HCT116 (cell line): ENCODE measurements around the gene DLX5. TPM values are rescaled to one million over a fixed set of nuclear protein-coding genes. Genes with fewer than 3 reads are reported as not detected.

Source experiments
- ATAC-seq: fragments of 200-7000 bp; cut with Tn5 transposase; 2 replicates; pipeline ENCODE4 v1.9.1; 2020; ENCODE audit warnings: mild to moderate bottlenecking, moderate library complexity
- BruUV-seq: library from RNA; stranded (reverse); fragments of 400-500 nt; replicated peaks from 2 replicates; lab custom pipeline; 2021; lab: Mats Ljungman, UMichigan
- CTCF ChIA-PET: fragments of 300-600 bp; sonication (Branson Sonifier 250); formaldehyde crosslinking; loops from one replicate; lab custom pipeline; 2021; ENCODE audit warnings: antibody characterized with exemption; lab: Charles Lee
- POLR2A ChIA-PET: fragments of 300-600, 350-600 bp; sonication (Branson Sonifier 250); formaldehyde crosslinking; loops from one replicate; lab custom pipeline; 2021; ENCODE audit warnings: antibody characterized with exemption; lab: Charles Lee
- RAD21 ChIA-PET, 2 experiments: fragments of 300-600 bp; sonication (Branson Sonifier 250); formaldehyde crosslinking; loops; one replicate each; lab custom pipeline; 2023; ENCODE audit warnings: low total read pairs in 2 of 2; ENCODE audit not compliant: uncharacterized antibody in 2 of 2, unreplicated experiment in 2 of 2, low non-redundant PET in 1 of 2; lab: Charles Lee
- DNase-seq: peaks from one replicate; pipeline ENCODE4 v3.0.0-alpha.2; 2010; ENCODE audit warnings: low read depth, low spot score
- H2AFZ ChIP-seq: fragments of 200-600 bp; shearing (Covaris generic), sonication (generic); 2 replicates; pipeline ENCODE4 v1.6.1; 2017; ENCODE audit warnings: low read depth, mixed run types, mixed read lengths, antibody characterized with exemption, low read length; ENCODE audit not compliant: poor library complexity, severe bottlenecking
- H3K27ac ChIP-seq: 2 replicates; pipeline ENCODE4 v1.5.1; 2012; ENCODE audit warnings: low read depth, low read length
- H3K27me3 ChIP-seq: fragments of 200-600 bp; sonication (generic); 2 replicates; pipeline ENCODE4 v1.6.1; 2016; ENCODE audit warnings: mixed run types, low read length, mixed read lengths; ENCODE audit not compliant: insufficient read depth
- H3K36me3 ChIP-seq, 2 experiments: fragments of 200-500 bp in 1 of 2; fragments of 200-600 bp in 1 of 2; sonication (Bioruptor generic) in 1 of 2; sonication (generic) in 1 of 2; 2 replicates each; pipeline versions ENCODE4 v1.5.1 to v1.6.1; 2014 to 2016; ENCODE audit warnings: low read length in 2 of 2, inconsistent platforms in 1 of 2, mixed read lengths in 1 of 2, mixed run types in 1 of 2; ENCODE audit not compliant: insufficient read depth in 2 of 2, control insufficient read depth in 1 of 2
- H3K4me1 ChIP-seq, 2 experiments: fragments of 200-600 bp in 1 of 2; sonication (generic) in 1 of 2; 2 replicates each; pipeline versions ENCODE4 v1.5.1 to v1.6.1; 2012 to 2017; ENCODE audit warnings: low read length in 2 of 2, inconsistent platforms in 1 of 2, mild to moderate bottlenecking in 1 of 2, mixed read lengths in 1 of 2, mixed run types in 1 of 2, moderate library complexity in 1 of 2; ENCODE audit not compliant: insufficient read depth in 2 of 2, control insufficient read depth in 1 of 2
- H3K4me2 ChIP-seq: fragments of 200-600 bp; sonication (generic); 2 replicates; pipeline ENCODE4 v1.6.1; 2017; ENCODE audit warnings: mixed run types, low read length, mixed read lengths
- H3K4me3 ChIP-seq, 2 experiments: fragments of 200-600 bp in 1 of 2; sonication (generic) in 1 of 2; replicated peaks in 1 of 2; 2 replicates each; pipeline ENCODE4 v1.5.1; 2011 to 2016; ENCODE audit warnings: low read length in 2 of 2, control low read depth in 1 of 2, low read depth in 1 of 2, mild to moderate bottlenecking in 1 of 2, mixed read lengths in 1 of 2, mixed run types in 1 of 2
- H3K79me2 ChIP-seq: fragments of 200-600 bp; sonication (generic); 2 replicates; pipeline ENCODE4 v1.6.1; 2017; ENCODE audit warnings: mild to moderate bottlenecking, mixed run types, low read length, moderate library complexity, mixed read lengths; ENCODE audit not compliant: insufficient read depth
- H3K9ac ChIP-seq: fragments of 200-600 bp; sonication (generic); 2 replicates; pipeline ENCODE4 v1.6.1; 2016; ENCODE audit warnings: low read length, mixed read lengths
- H3K9me2 ChIP-seq: fragments of 200-600 bp; sonication (generic), shearing (Covaris generic); 2 replicates; pipeline ENCODE4 v1.6.1; 2017; ENCODE audit warnings: mixed run types, mild to moderate bottlenecking, moderate library complexity; ENCODE audit not compliant: insufficient read depth
- H3K9me3 ChIP-seq, 2 experiments: fragments of 200-500 bp in 1 of 2; fragments of 200-600 bp in 1 of 2; sonication (Bioruptor generic) in 1 of 2; sonication (generic) in 1 of 2; 2 replicates each; pipeline ENCODE4 v1.6.1; 2014 to 2017; ENCODE audit warnings: low read length in 2 of 2, mixed read lengths in 2 of 2, inconsistent platforms in 1 of 2, low read depth in 1 of 2, mild to moderate bottlenecking in 1 of 2, mixed run types in 1 of 2, moderate library complexity in 1 of 2; ENCODE audit not compliant: control insufficient read depth in 1 of 2, insufficient read depth in 1 of 2
- H4K20me1 ChIP-seq: fragments of 200-600 bp; sonication (generic), shearing (Covaris generic); 2 replicates; pipeline ENCODE4 v1.6.1; 2017; ENCODE audit warnings: mixed run types, mild to moderate bottlenecking, moderate library complexity; ENCODE audit not compliant: insufficient read depth
- CBX3 ChIP-seq: IDR thresholded peaks from 2 replicates; pipeline ENCODE4 v1.6.1; 2012; ENCODE audit warnings: low read depth
- EGR1 ChIP-seq: IDR thresholded peaks from 2 replicates; pipeline ENCODE4 v1.6.1; 2012; ENCODE audit warnings: low read depth
- EZH2 ChIP-seq: fragments of 200-600 bp; sonication (generic); IDR thresholded peaks from 2 replicates; pipeline ENCODE4 v1.6.1; 2017; ENCODE audit warnings: antibody characterized with exemption, mixed run types
- FOSL1 ChIP-seq: IDR thresholded peaks from 2 replicates; pipeline ENCODE4 v1.6.1; 2012; ENCODE audit warnings: low read depth
- JUND ChIP-seq: IDR thresholded peaks from 2 replicates; pipeline ENCODE4 v1.6.1; 2012
- POLR2AphosphoS5 ChIP-seq: IDR thresholded peaks from 2 replicates; pipeline ENCODE4 v1.6.1; 2011; ENCODE audit warnings: mild to moderate bottlenecking, low read depth, low read length, moderate library complexity
- RAD21 ChIP-seq: IDR thresholded peaks from 2 replicates; pipeline ENCODE4 v1.6.1; 2012; ENCODE audit warnings: low read depth, mild to moderate bottlenecking
- SIN3A ChIP-seq: IDR thresholded peaks from 2 replicates; pipeline ENCODE4 v1.6.1; 2012; ENCODE audit warnings: low read depth
- SRF ChIP-seq: IDR thresholded peaks from 2 replicates; pipeline ENCODE4 v1.6.1; 2012; ENCODE audit warnings: low read depth
- YY1 ChIP-seq: IDR thresholded peaks from 2 replicates; pipeline ENCODE4 v1.6.1; 2011; ENCODE audit warnings: low read length, low read depth, moderate library complexity, mild to moderate bottlenecking; ENCODE audit not compliant: insufficient replicate concordance; ENCODE audit errors: extremely low read depth
- ZNF274 ChIP-seq: fragments of 200-500 bp; sonication (Bioruptor generic); IDR thresholded peaks from 2 replicates; pipeline ENCODE4 v1.6.1; 2014; ENCODE audit warnings: mild to moderate bottlenecking, low read depth, low read length, inconsistent platforms
- intact Hi-C: fragments of 100-400 bp; cut with micrococcal nuclease; formaldehyde crosslinking; loops from 2 replicates; pipeline ENCODE4 v1.10.0; 2022
- total RNA-seq: library from RNA; stranded (reverse); gene quantifications from one replicate; pipeline ENCODE4 v1.2.1, GENCODE V29; 2021; ENCODE audit not compliant: unreplicated experiment
- TF ChIP-seq, protein P1 (sequence below): IDR thresholded peaks from 2 replicates; pipeline ENCODE4 v1.6.1; 2012
- TF ChIP-seq, protein P2 (sequence below), 3 experiments: fragments of 200-600 bp in 1 of 3; sonication (generic) in 1 of 3; IDR thresholded peaks in 2 of 3; conservative IDR thresholded peaks in 1 of 3; 2 replicates each; pipeline ENCODE4 v1.5.1; 2012 to 2017; ENCODE audit warnings: low read depth in 2 of 3, low read length in 2 of 3, antibody characterized with exemption in 1 of 3, borderline replicate concordance in 1 of 3, control low read depth in 1 of 3, mild to moderate bottlenecking in 1 of 3, mixed read lengths in 1 of 3, mixed run types in 1 of 3, moderate library complexity in 1 of 3; ENCODE audit not compliant: insufficient read depth in 1 of 3

Gene DLX5
- total RNA-seq, 1 experiment from 2014 or later = not detected

DNA sequence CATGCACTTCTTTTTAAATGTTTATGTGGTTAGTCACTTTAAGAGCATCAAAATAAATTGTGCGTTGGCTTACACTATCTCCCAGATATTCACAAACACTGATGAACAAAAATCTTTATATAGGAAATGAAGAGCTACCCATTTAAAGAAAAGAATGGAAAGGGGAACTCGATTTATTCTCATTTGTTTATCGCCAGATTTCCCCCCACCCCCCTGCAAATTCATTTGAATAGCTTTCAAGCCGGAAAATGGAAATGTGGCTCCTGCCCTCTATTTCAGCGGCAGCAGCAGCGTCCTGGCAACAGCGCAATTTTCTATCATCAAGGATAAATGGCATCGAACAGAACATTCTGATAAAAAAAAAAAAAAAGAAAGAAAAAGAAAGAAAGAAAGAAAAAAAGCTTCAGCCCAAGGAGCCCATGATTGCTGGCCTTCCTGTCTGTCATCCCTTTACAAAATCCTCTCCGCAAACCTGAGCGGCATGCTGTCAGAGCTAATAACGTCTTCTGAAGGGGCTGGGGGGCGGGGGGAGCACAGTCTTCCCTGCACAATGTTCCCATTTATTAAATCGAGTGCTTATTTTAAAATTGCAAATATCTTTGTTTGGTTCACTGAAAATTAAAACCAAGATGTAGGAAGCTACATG lies 33.0 kb downstream of the DLX5 start:
- H3K4me2 ChIP-seq = no peak overlapping the region
- no TSS peak for BruUV-seq

More for the DNA sequence above, 33.0 kb downstream of the DLX5 start:
- DNase-seq (no peak), ATAC-seq (no peak)
- H3K27ac ChIP-seq = no peak overlapping the region
- peaks cover 58% of the 10 kb centered on the region for H3K27me3 ChIP-seq
- no peaks in the 10 kb centered on the region for H3K36me3 ChIP-seq
- H3K9me2 ChIP-seq = no peaks in the 10 kb centered on the region
- H3K9me3 ChIP-seq = no peaks in the 10 kb centered on the region
- no peak overlapping the region for H2AFZ ChIP-seq
- H4K20me1 ChIP-seq = no peaks in the 10 kb centered on the region
- POLR2A ChIA-PET = no interaction called here
- no peaks in the 10 kb centered on the region for H3K79me2 ChIP-seq
- intact Hi-C loops = no loop called here
- no peak overlapping the region for H3K4me3 ChIP-seq
- CTCF ChIA-PET = no interaction called here
- H3K9ac ChIP-seq = no peak overlapping the region
- RAD21 ChIA-PET = no interaction called here
- TF ChIP-seq POLR2AphosphoS5 (no peak), SIN3A (no peak), RAD21 (no peak), CBX3 (no peak), EZH2 (no peak), EGR1 (no peak), SRF (no peak), ZNF274 (no peak), FOSL1 (no peak), JUND (no peak), YY1 (no peak)
- TF ChIP-seq, protein P1, sequence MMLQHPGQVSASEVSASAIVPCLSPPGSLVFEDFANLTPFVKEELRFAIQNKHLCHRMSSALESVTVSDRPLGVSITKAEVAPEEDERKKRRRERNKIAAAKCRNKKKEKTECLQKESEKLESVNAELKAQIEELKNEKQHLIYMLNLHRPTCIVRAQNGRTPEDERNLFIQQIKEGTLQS = no peak
- TF ChIP-seq, protein P2, sequence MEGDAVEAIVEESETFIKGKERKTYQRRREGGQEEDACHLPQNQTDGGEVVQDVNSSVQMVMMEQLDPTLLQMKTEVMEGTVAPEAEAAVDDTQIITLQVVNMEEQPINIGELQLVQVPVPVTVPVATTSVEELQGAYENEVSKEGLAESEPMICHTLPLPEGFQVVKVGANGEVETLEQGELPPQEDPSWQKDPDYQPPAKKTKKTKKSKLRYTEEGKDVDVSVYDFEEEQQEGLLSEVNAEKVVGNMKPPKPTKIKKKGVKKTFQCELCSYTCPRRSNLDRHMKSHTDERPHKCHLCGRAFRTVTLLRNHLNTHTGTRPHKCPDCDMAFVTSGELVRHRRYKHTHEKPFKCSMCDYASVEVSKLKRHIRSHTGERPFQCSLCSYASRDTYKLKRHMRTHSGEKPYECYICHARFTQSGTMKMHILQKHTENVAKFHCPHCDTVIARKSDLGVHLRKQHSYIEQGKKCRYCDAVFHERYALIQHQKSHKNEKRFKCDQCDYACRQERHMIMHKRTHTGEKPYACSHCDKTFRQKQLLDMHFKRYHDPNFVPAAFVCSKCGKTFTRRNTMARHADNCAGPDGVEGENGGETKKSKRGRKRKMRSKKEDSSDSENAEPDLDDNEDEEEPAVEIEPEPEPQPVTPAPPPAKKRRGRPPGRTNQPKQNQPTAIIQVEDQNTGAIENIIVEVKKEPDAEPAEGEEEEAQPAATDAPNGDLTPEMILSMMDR (IDR thresholded peaks at IDR 0.05 in 2 of 3, conservative IDR thresholded peaks at IDR 0.05 in 1 of 3; ENCODE audit: borderline replicate concordance in 1 of 3, insufficient read depth in 1 of 3, low read depth in 2 of 3, low read length in 2 of 3) = no peak
- H3K4me1 ChIP-seq = no peaks in the 10 kb centered on the region
